NCI-H2196 (cell line): ENCODE measurements around the gene AXIN1.
"Not testable (repeated sequence)": the region's sequence is repeated elsewhere in the genome, so short reads cannot be mapped to it uniquely, and the experiment has no call there.

Experiments
- DNase-seq: peaks from one replicate; lab custom pipeline; 2025; ENCODE audit not compliant: unreplicated experiment; lab: John Stamatoyannopoulos, UW

Gene AXIN1

GRCh38 chr16:270381-271255, 81.9 kb downstream of the AXIN1 start:
- no peak for DNase-seq

GRCh38 chr16:269061-269796, 83.3 kb downstream of the AXIN1 start:
- DNase-seq = no peak

- DNase-seq = no peak
Measured at GRCh38 chr16:268141-269053, 84.1 kb downstream of the AXIN1 start.

- not testable (repeated sequence) for DNase-seq
Measured at GRCh38 chr16:267562-267961, 85.0 kb downstream of the AXIN1 start.

- DNase-seq = no peak
Measured at GRCh38 chr16:266258-267164, 86.0 kb downstream of the AXIN1 start.

GRCh38 chr16:265711-266110, 86.8 kb downstream of the AXIN1 start:
- DNase-seq = no peak

GRCh38 chr16:265002-265529, 87.5 kb downstream of the AXIN1 start:
- DNase-seq = no peak

GRCh38 chr16:264440-264951, 88.0 kb downstream of the AXIN1 start:
- no peak for DNase-seq

- DNase-seq = no peak
Measured at GRCh38 chr16:263944-264343, 88.6 kb downstream of the AXIN1 start.

- no peak for DNase-seq
Measured at GRCh38 chr16:263182-263774, 89.2 kb downstream of the AXIN1 start.

- DNase-seq = no peak
Measured at GRCh38 chr16:262121-262745, 90.3 kb downstream of the AXIN1 start.

GRCh38 chr16:261031-261691, 91.4 kb downstream of the AXIN1 start:
- no peak for DNase-seq

GRCh38 chr16:260326-260725, 92.2 kb downstream of the AXIN1 start:
- DNase-seq = no peak

- no peak for DNase-seq
Measured at GRCh38 chr16:259814-260253, 92.7 kb downstream of the AXIN1 start.

- no peak for DNase-seq
Measured at GRCh38 chr16:259226-259625, 93.3 kb downstream of the AXIN1 start.

- not testable (repeated sequence) for DNase-seq
Measured at GRCh38 chr16:258091-258490, 94.4 kb downstream of the AXIN1 start.

- DNase-seq = no peak
Measured at GRCh38 chr16:255183-255582, 97.3 kb downstream of the AXIN1 start.

GRCh38 chr16:254461-254860, 98.1 kb downstream of the AXIN1 start:
- no peak for DNase-seq
